ENCODE data around the gene FEM1C. TPM values are rescaled to one million over a fixed set of nuclear protein-coding genes. Genes with fewer than 3 reads are reported as not detected.

FEM1C gene
- total and polyA plus RNA-seq, 10 of the 15 experiments (the other 5 are each of a cell fraction or from before 2014, with no cell fraction given) = 1.9 to 15.6 (median 8.0) TPM

DNA sequence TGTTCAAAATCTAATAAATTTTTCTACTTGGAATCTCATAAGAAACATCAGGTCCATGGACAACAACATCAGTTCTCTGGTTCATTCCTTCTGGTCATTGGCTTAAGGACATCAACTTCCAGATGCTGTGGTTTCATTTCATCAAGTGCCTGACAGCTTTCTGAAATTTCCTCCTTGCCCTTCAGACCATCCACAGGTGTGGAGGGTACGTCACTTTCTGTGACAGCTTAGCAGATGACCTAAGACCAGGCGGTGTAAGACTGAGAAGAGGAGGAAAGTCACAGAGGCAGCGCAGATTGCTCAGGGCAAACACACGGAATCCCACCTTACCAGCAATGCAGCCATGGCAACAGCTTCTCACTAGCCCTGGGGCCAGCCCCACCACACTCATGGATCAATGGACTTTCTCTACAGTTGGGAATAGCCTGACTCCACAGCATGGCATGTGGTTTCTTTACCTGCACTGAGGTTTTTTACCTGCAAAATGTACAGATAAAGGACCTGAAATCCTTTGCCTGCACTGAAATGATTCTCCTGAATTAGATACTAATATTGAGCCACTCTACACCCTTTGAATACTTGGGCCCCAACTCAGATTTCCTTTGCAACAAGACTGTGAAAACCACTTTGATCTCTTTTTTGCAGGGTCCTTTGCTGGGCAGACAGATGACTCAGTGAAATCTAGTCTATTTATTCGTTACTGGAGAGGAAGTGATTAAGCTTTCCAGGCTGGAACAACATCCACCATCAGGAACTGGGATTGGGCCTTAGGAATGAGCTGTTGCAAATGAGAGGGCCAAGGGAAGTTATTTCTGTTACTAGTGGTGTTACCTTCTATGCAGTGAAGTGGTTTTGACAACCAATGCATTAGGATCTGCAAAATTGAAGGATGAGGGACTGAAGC lies 30.8 kb upstream of the FEM1C start (continued):
- TF ChIP-seq PRDM15 (CRISPR knock-in tag; IDR thresholded peaks at IDR 0.05) = no peak
- no peak for TF ChIP-seq PAX8 (IDR thresholded peaks at IDR 0.05)
- no peak for TF ChIP-seq BMI1 (IDR thresholded peaks at IDR 0.05; ENCODE audit: borderline replicate concordance)
- TF ChIP-seq HCFC1 (IDR thresholded peaks at IDR 0.05; ENCODE audit: low read length) = no peak
- TF ChIP-seq ZBTB11 (CRISPR knock-in tag; IDR thresholded peaks at IDR 0.05) = no peak
- TF ChIP-seq JUNB (IDR thresholded peaks at IDR 0.05) = no peak
- peak; percentile 52; the same call in 1 of the 2 replicates for TF ChIP-seq RUNX3 (IDR thresholded peaks at IDR 0.05; ENCODE audit: low read length)

All from GM12878 (cell line).